Type B pancreatic cell (in vitro differentiated cells): ENCODE measurements around the gene CYB5A. TPM values are rescaled to one million over a fixed set of nuclear protein-coding genes. Genes with fewer than 3 reads are reported as not detected.
"Not testable (repeated sequence)": the region's sequence is repeated elsewhere in the genome, so short reads cannot be mapped to it uniquely, and the experiment has no call there.

Experiments used
- DNase-seq: peaks from one replicate; pipeline ENCODE4 v3.0.0; 2021; ENCODE audit warnings: mixed read lengths; ENCODE audit not compliant: unreplicated experiment; ENCODE audit errors: extremely low spot score
- H3K27ac Mint-ChIP-seq: 2 replicates; pipeline ENCODE4 v1.8.0; 2021; ENCODE audit warnings: mild to moderate bottlenecking, mixed read lengths
- H3K27me3 Mint-ChIP-seq: 2 replicates; pipeline ENCODE4 v1.8.0; 2021; ENCODE audit warnings: mixed read lengths
- H3K36me3 Mint-ChIP-seq: 2 replicates; pipeline ENCODE4 v1.8.0; 2021; ENCODE audit warnings: mixed read lengths
- H3K4me1 Mint-ChIP-seq: one replicate; pipeline ENCODE4 v1.8.0; 2021; ENCODE audit warnings: mixed read lengths; ENCODE audit not compliant: unreplicated experiment
- H3K4me3 Mint-ChIP-seq: 2 replicates; pipeline ENCODE4 v1.8.0; 2021; ENCODE audit warnings: mild to moderate bottlenecking, mixed read lengths
- H3K9me3 Mint-ChIP-seq: 2 replicates; pipeline ENCODE4 v1.8.0; 2021; ENCODE audit warnings: mixed read lengths
- CTCF ChIP-seq: fragments of 200-600 bp; sonication (generic); conservative IDR thresholded peaks from 2 replicates; pipeline ENCODE4 v1.5.0; 2021; ENCODE audit warnings: antibody characterized with exemption, mild to moderate bottlenecking
- total RNA-seq: library from RNA; stranded (reverse); gene quantifications from 2 replicates; pipeline ENCODE4 v1.2.1, GENCODE V29; 2021; ENCODE audit warnings: low replicate concordance

CYB5A gene
- total RNA-seq, 1 donor from 2014 or later, result 74.9 TPM

GRCh38 chr18:74303936-74304335 lies 12.2 kb upstream of the CYB5A start:
- H3K27me3 Mint-ChIP-seq, result peaks cover 4% of the 10 kb centered on the region

GRCh38 chr18:74303306-74303705 lies 11.5 kb upstream of the CYB5A start:
- peaks cover 5% of the 10 kb centered on the region for H3K9me3 Mint-ChIP-seq
- no peaks in the 10 kb centered on the region for H3K36me3 Mint-ChIP-seq

More at GRCh38 chr18:74303936-74304335, 12.2 kb upstream of the CYB5A start:
- Mint-ChIP-seq H3K4me3 (no peak overlapping the region), H3K27ac (no peak overlapping the region), H3K36me3 (no peaks in the 10 kb centered on the region), H3K9me3 (no peaks in the 10 kb centered on the region), H3K4me1 (no peaks in the 10 kb centered on the region)
- no peak for DNase-seq
- TF ChIP-seq CTCF, result no peak

GRCh38 chr18:74299746-74300145 lies 8.0 kb upstream of the CYB5A start:
- Mint-ChIP-seq H3K27me3 (peaks cover 4% of the 10 kb centered on the region), H3K27ac (no peak overlapping the region), H3K9me3 (peaks cover 7% of the 10 kb centered on the region), H3K4me1 (no peaks in the 10 kb centered on the region), H3K4me3 (no peak overlapping the region), H3K36me3 (no peaks in the 10 kb centered on the region)
- DNase-seq, result no peak
- no peak for TF ChIP-seq CTCF

More at GRCh38 chr18:74303306-74303705, 11.5 kb upstream of the CYB5A start:
- no peak for TF ChIP-seq CTCF
- no peak for DNase-seq
- Mint-ChIP-seq H3K27me3 (peaks cover 4% of the 10 kb centered on the region), H3K4me1 (no peaks in the 10 kb centered on the region), H3K4me3 (no peak overlapping the region), H3K27ac (no peak overlapping the region)

DNA sequence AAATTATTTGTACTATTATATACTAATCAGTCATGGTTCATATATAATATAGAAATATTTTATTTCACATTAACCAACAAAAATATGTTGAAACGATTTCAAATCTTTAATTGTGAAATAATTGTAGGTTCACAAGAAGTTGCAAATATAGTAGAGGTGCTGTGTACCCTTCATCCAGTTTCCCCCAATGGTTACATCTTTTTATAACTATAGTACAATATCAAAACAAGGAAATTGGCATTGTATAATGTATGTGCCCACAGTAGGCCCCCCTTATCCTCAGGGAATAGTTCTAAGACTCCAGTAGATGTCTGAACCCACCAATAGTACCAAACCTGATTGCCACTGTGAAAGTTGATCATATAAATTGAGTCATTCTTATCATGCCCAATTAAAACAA lies 7.4 kb upstream of the CYB5A start:
- no peaks in the 10 kb centered on the region for H3K36me3 Mint-ChIP-seq
- no peak overlapping the region for H3K4me3 Mint-ChIP-seq
- DNase-seq, result no peak
- H3K27me3 Mint-ChIP-seq, result peaks cover 4% of the 10 kb centered on the region
- H3K9me3 Mint-ChIP-seq, result peaks cover 7% of the 10 kb centered on the region
- H3K27ac Mint-ChIP-seq, result no peak overlapping the region
- TF ChIP-seq CTCF, result no peak
- no peaks in the 10 kb centered on the region for H3K4me1 Mint-ChIP-seq

DNA sequence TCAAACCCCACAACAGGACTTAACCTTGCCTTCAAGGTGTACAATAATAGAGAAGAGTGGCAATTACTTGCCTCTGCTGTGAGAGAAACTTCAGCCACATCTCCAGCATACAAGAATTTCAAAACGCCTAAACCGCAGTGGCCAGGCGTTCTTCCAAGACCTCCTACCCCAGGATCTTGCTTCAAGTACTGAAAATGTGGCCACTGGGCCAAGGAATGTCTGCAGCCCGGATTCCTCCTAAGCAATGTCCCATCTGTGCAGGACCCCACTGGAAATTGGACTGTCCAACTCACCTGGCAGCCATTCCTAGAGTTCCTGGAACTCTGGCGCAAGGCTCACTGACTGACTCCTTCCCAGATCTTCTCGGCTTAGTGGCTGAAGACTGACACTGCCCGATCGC lies 2.8 kb upstream of the CYB5A start:
- H3K27me3 Mint-ChIP-seq, result no peaks in the 10 kb centered on the region
- no peak for TF ChIP-seq CTCF
- peaks cover 20% of the 10 kb centered on the region for H3K4me1 Mint-ChIP-seq
- no peak for DNase-seq
- no peak overlapping the region for H3K27ac Mint-ChIP-seq
- no peak overlapping the region for H3K4me3 Mint-ChIP-seq
- H3K36me3 Mint-ChIP-seq, result no peaks in the 10 kb centered on the region
- peaks cover 7% of the 10 kb centered on the region for H3K9me3 Mint-ChIP-seq

- H3K4me1 Mint-ChIP-seq, result peaks cover 20% of the 10 kb centered on the region
- not testable (repeated sequence) for DNase-seq, H3K27me3 Mint-ChIP-seq, H3K9me3 Mint-ChIP-seq, H3K36me3 Mint-ChIP-seq, H3K27ac Mint-ChIP-seq, H3K4me3 Mint-ChIP-seq
Measured at GRCh38 chr18:74292982-74293381, 1.2 kb upstream of the CYB5A start.
